ENCODE results near the gene MICAL1.
"Not testable (repeated sequence)": the region's sequence is repeated elsewhere in the genome, so short reads cannot be mapped to it uniquely, and the experiment has no call there.

Gene MICAL1

GRCh38 chr6:109477184-109477583, 21.6 kb upstream of the MICAL1 start:
- no peak for FAIRE-seq

DNA sequence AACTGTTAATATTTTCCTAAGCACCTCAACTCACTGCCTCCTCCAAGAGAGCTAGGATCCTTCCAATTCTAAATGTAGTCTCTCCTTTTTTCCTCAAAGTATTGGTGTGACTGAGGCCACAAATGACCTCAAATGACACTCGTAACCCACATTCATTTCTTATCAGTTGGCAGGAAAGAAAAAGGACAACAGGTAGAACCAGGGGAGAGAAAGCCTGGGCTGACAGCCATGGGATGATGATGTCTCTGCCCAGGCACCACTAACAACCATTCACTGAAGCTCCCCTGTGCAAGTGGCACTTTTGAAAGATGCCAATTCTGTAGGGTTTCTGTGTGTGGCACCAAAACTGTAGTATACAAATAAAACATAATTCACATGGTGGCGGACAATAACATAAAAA, 20.1 kb upstream of the MICAL1 start:
- FAIRE-seq (no peak), DNase-seq (ENCODE audit: insufficient read length, low spot score) (no peak)

More at GRCh38 chr6:109477184-109477583, 21.6 kb upstream of the MICAL1 start:
- DNase-seq (ENCODE audit: insufficient read length, low spot score), result no peak

DNA sequence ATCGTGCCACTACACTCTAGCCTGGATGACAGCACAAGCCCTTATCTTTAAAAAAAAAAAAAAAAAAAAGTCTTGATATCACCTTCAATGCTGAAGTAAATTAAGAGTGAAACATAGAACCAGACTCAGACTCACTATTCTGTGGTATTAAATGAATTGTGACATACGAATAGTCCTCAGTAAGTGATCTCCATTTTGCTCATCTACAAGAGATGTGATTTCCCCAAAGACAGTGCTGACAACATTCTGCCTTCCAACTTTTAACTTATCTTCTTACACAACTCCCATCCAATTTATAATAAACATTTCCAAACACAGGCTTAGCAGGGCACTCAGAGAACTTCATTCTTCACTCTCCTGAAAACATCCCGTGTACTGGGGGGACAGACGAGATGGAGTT, 19.4 kb upstream of the MICAL1 start:
- DNase-seq (ENCODE audit: insufficient read length, low spot score) (no peak), FAIRE-seq (no peak)

- no peak for FAIRE-seq
- no peak for DNase-seq (ENCODE audit: insufficient read length, low spot score)
Measured at GRCh38 chr6:109473120-109473519, 17.5 kb upstream of the MICAL1 start.

DNA sequence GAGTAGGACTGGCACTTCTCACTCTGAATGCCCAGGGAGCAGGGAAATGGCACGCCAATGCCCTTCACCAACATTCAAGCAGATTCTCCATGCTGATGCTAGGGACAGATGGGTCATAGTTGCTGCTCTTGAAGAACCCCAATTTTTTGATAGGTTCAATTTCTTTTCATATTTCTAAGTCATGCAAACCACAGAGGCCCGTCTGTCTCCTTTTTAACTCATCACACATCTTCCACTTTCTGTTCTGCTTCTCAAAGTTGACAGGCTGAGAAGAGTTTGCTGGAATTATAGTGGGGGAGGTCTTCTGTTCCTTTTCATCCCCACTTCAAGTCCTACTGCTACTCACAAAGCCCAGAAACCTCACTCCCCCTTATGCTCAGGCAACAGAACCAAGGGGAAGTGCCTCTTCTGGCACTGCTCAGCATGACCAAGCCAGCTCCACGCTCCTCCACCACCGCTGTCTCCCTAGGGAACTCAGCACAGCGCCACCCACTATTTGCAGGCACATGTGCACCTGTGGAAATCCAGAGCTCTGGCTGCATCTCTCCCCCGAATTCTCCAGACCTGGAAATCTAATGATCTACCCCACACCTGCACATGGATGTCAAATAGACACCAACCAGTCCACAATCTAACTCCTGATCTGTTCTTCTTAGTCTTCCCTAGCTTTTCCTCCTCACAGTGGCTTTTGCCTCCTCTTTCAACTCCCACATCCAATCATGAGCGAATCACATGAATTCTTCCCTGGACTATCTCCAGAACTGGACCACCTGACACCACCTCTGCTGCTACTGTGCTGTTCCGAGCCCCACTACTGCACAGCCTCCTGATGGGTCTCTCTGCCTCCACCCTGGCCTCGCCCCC, 16.8 kb upstream of the MICAL1 start:
- FAIRE-seq (no peak), DNase-seq (ENCODE audit: insufficient read length, low spot score) (no peak)

GRCh38 chr6:109471105-109471810, 15.7 kb upstream of the MICAL1 start:
- FAIRE-seq (no peak), DNase-seq (ENCODE audit: insufficient read length, low spot score) (no peak)

- DNase-seq (ENCODE audit: insufficient read length, low spot score) (no peak), FAIRE-seq (no peak)
Measured at GRCh38 chr6:109469591-109470189, 14.1 kb upstream of the MICAL1 start.

- FAIRE-seq, result no peak
- no peak for DNase-seq (ENCODE audit: insufficient read length, low spot score)
Measured at GRCh38 chr6:109467696-109468095, 12.1 kb upstream of the MICAL1 start.

DNA sequence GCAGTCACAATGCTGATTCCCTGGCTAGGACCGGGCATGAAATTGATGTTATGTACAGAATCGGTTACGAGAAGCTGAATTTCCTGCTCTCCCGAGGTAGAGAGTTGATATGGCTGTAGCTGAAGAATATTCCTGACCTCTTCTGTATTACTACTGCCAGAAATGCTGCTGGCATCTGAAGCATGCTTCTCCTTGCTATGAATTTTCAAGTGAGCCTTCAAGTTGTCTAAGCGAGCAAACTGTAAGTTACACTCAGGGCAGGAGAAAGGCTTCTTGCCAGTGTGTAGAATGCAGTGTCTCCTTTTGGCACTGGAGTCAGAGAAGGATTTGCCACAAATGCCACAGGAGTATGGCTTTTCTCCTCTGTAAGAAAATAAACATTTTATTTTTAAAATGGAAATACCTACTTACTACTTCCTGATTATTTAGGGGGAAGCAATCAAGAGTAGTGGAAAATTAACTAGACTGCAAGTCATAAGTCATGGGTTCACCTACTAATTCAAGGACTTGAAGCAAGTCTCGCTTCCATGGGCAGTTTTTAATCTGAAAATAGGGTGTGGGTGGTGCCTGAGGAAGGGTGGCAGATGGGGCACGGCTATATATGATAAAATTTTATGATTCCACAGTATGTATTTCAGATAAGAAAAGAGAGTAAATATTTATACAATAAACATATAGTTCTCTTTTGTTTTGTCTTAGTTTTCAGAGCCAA, 10.8 kb upstream of the MICAL1 start:
- DNase-seq (ENCODE audit: insufficient read length, low spot score), result no peak

GRCh38 chr6:109465772-109466171, 10.2 kb upstream of the MICAL1 start:
- FAIRE-seq, result no peak
- DNase-seq (ENCODE audit: insufficient read length, low spot score), result no peak

More for the DNA sequence above, 10.8 kb upstream of the MICAL1 start:
- no peak for FAIRE-seq

- no peak for DNase-seq (ENCODE audit: insufficient read length, low spot score)
- no peak for FAIRE-seq
Measured at GRCh38 chr6:109461733-109462526, 6.4 kb upstream of the MICAL1 start.

DNA sequence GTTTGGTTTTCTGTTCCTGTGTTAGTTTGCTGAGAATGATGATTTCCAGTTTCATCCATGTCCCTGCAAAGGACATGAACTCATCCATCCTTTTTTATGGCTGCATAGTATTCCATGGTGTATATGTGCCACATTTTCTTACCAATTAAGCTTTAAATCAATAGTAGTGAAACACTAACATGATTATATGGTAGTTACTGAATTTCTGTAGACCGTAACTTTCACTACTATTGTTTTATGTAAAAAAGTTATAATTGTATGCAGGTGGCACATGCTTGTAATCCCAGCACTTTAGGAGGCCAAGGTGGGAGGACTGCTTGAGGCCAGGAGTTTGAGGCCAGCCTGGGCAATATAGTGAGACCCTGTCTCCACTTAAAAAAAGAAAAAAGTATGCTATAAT, 5.6 kb upstream of the MICAL1 start:
- DNase-seq (ENCODE audit: insufficient read length, low spot score); FAIRE-seq: not testable (repeated sequence)

DNA sequence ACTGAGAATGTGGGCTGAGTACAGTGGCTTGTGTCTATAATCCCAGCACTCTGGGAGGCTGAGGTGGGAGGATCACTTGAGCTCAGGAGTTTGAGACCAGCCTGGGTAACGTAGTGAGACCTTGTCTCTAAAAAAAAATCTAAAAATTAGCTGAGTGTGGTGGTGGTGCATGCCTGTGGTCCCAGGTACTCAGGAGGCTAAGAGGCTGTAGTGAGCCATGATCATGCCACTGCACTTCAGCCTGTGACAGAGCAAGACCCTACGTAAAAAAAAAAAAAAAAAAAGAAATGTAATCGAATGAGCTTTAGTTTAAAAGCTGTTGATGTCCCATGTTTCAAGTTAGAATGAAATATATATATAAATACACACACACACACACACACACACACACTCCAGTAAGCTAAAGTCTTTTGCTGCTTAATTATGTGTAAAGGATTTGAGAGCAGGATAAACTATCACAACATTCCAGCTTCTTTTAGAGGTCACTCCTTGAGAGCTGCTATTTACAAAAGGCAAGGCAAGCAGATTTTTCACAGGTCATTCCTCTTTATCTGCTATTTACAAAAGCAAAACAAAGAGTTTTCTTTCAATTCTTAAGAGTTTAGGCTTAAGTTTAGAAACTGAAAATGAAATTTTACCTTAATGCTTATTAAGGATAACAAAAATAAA, 4.7 kb upstream of the MICAL1 start:
- FAIRE-seq (no peak), DNase-seq (ENCODE audit: insufficient read length, low spot score) (no peak)

DNA sequence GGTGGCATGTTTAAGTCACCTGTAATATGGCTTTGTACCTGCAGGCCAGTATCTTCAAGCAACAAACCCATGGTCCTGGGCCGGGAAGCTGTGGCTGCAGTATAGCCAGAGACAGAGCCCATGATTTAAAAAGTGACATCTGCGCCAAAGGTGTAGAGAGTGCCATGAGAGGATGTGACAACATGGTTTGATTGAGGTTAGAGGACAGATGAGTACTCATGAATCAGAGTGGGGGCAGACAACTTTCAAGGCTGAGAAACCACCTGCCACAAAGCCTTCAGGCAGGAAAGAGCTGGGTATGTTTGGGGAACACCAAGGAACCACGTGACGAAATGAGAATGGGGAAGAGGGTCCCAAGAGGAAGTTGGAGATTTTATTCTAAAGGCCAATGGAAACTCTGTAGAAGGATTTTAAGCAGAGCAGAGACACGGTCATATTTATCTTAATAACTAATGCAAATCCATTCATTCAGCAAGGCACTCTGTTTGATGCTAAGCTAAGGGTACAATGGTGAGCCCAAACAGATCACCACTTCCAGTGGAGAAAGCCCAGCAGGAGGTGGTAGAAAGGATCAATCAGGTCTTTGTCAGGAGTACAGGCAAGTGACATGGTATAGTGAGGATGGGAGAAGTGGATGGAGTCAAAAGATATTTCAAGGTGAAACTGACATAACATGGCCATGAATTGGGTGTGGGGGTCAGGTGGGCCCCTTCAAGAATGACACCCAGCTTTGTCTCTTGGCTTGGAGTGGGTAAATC, 3.4 kb upstream of the MICAL1 start:
- FAIRE-seq (no peak), DNase-seq (ENCODE audit: insufficient read length, low spot score) (no peak)

DNA sequence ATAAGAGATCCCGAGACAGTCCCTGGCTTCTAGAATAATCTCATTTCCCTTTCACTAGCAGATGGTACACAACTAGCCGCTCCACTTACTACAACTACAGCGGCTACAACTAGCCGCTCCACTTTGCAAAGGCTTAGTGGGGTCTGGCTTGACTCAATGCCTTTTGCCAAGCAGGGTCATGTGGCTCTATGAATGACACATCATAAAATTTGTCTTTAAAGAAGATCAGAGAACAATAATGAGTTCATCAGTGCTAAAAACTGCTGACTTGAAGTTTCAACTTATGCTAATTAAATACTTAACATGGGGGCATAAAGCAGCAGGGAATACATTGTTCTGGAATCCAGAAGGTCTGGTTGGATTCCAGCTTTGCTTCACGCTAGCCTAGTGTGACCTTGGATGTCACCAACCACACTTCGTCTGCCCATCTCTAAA, 2.0 kb upstream of the MICAL1 start:
- FAIRE-seq (no peak), DNase-seq (ENCODE audit: insufficient read length, low spot score) (no peak)

DNA sequence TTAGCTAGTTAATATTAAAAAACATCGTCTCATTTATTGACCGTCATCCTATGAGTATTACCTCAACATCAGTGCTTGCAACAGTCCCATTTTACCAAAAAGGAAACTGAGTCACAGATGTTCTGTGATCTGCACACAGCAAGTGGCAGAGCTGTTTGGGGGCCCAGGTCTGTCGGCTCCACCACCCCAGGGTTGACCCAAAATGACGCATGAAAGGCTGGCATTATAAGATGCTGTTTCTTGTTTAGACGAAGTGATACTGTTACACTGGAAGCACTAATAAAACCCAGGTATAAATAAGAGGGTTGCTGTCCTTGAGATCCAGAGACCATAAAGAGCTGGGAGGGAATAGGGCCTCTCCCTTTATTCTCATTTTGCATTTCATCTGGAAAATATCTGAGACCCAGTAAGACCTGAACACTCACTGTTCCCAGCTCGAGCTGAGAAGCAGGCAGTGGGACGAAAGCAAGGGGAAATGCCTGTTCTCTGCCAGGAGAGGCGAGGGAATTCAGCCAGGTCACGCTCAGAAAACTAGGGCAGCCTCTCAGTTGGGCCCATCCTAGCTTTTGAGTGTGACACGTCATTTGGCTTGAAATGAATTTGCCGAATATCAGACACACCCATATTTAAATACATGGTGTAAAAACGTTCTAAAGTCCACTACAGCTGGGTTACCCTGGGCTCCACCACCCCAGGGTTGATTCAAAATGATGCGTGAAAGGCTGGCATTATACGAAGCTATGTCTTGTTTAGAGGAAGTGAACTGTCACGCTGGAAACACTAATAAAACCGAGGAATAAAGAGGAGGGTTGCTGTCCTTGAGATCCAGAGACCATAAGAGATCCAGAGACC, 1.4 kb upstream of the MICAL1 start:
- no peak for DNase-seq (ENCODE audit: insufficient read length, low spot score)
- no peak for FAIRE-seq

DNA sequence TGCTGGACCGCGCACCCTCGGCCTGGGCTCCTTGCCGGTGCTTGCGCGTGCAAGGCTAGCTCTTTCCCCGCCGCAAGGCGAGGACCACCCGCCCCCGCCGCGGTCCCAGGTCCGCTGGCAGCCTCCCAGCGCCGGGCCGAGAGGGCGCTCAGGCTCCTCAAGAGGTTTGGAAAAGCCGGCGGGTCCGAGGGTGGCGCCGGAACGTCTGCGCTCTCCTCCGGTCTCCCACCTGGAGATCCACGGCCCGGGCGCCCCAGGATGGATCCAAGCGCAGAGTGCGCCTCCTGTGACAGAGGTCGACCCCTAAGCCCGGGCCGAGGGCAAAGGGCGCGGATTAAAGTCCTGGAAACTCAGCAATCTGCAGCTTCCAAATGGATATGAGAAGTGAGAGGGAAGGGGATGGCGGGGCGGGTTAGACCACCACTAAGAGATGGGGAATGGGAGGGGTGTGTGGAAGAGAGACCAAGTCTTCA, 575 bp upstream of the MICAL1 start:
- no peak for DNase-seq (ENCODE audit: insufficient read length, low spot score)
- peak; percentile 31 for FAIRE-seq
